Stimulated activated CD8-positive, alpha-beta memory T cell treated with anti-CD3 and anti-CD28 coated beads, Interleukin-15, amount 100 ng/mL, for 1 hour (primary cell): ENCODE data around the gene PLCD4.

Experiments used
- DNase-seq: peaks from one replicate; pipeline ENCODE4 v3.0.0-alpha.2; 2020; ENCODE audit warnings: low read depth

The PLCD4 gene

GRCh38 chr2:218621007-218621406, 13.3 kb downstream of the PLCD4 start:
- no peak for DNase-seq

DNA sequence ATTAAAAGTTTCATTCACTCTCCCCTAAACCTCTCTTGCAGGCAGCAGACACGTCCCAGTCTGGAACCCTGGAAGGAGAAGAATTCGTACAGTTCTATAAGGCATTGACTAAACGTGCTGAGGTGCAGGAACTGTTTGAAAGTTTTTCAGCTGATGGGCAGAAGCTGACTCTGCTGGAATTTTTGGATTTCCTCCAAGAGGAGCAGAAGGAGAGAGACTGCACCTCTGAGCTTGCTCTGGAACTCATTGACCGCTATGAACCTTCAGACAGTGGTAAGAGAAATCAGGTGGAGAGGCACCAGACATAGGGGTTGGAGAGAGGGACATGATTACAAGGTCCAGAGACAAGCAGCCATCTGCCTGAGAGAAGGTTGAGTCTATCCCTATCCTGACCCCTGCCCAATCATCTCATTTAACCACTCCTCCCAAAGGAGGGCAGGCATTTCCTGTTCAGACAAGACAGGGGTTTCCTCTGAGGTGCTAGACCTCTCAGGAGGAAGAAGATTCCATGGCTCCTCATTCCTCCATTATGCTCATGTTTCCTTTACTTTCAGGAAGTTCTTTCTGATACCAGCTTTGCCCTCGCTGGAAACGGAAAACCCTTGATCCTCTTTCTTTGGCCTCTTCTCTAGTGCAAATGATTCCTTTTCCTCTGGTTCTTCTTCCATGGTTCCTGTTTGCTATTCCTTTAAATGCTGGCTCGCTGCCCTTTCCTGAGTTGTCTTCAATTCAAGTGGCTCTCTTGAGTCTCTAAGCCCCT, 15.1 kb downstream of the PLCD4 start:
- DNase-seq: no peak

- no peak for DNase-seq
Measured at GRCh38 chr2:218623366-218623705, 15.6 kb downstream of the PLCD4 start.

GRCh38 chr2:218626369-218626768, 18.7 kb downstream of the PLCD4 start:
- DNase-seq: no peak

DNA sequence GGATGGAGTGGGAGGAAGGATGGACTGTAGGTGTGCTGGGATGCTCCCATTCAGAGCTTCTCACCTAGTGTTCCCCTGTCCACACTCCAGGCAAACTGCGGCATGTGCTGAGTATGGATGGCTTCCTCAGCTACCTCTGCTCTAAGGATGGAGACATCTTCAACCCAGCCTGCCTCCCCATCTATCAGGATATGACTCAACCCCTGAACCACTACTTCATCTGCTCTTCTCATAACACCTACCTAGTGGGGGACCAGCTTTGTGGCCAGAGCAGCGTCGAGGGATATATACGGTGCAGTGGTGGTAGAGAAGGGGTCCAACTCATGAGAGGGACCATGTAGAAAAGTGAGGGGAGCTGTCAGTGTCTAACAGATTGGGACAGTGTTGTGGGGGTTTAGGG, 20.2 kb downstream of the PLCD4 start:
- no peak for DNase-seq

DNA sequence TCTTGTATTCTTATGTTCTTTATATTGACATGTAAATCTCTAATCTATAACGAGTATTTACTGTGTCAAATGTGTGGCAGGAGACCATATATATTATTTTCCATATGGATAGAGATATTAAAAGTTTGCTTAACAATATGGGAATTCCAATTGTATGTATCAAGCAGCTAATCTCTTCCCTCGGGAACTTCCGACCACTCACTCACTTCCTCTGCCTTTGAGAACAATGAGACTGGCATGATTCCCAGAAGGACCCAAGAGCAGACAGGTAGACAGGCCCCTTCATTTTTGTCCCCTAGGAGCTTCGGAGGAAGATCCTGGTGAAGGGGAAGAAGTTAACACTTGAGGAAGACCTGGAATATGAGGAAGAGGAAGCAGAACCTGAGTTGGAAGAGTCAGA, 24.1 kb downstream of the PLCD4 start:
- no peak for DNase-seq

- DNase-seq: no peak
Measured at GRCh38 chr2:218635719-218636118, 28.0 kb downstream of the PLCD4 start.

GRCh38 chr2:218638372-218638771, 30.7 kb downstream of the PLCD4 start:
- DNase-seq: no peak

GRCh38 chr2:218642121-218642656, 34.5 kb downstream of the PLCD4 start:
- DNase-seq: no peak

DNA sequence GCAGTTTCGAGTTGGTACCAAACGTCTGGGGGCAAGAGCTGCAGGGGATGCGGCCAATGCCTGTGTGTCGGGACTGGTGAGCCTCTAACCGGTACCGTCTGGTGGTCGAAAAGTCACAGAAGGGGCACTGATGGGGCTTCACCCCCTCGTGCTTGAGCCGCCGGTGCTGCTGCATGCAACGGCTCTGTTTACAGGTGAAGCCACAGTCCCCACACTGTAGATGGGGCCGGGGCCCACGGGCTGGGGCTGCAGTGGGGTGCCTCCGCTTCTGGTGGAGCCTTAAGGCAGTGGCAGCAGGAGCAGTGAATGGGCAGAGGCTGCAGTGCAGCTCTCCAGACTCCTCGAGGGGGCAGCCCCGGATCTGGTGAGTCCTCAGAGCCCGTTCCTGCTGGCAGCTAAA, 35.1 kb downstream of the PLCD4 start:
- DNase-seq: no peak

- no peak for DNase-seq
Measured at GRCh38 chr2:218643751-218644310, 36.1 kb downstream of the PLCD4 start.

- DNase-seq: no peak
Measured at GRCh38 chr2:218644721-218645120, 37.0 kb downstream of the PLCD4 start.

GRCh38 chr2:218645126-218645525, 37.4 kb downstream of the PLCD4 start:
- DNase-seq: no peak

DNA sequence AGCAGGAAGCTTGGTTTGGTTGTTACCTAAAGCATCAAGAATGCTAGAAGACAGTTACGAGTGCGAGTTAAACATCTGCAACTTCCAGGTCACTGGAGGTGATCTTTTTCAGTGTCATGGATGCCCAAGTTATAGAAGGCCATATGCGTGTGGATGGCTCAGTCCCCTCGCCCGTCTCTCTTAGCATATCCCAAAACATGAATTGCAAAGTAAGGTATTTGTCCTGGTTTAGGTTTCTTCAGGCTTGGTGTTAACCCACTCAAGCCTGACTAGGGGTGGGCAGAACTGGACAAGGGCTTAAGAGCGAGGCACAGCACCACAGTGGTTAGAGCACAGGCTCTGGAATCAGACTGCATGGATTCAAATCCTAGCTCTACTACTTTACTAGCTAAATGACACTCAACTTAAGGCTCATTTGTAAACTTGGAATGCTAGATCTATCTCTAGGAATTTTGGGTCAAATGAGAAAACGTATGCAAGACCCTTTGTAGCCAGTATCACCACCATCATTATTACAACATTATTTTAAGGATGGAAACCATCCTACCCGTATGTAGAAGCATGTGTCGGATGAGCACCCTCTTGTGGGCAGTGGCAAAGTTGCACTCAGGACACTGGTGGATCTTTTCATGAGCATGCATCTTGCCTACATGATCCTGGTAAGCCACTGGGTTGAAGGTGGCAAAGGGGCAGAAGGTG, 40.5 kb downstream of the PLCD4 start:
- peak; percentile 13 for DNase-seq

GRCh38 chr2:218648787-218649100, 41.0 kb downstream of the PLCD4 start:
- no peak for DNase-seq

- DNase-seq: no peak
Measured at GRCh38 chr2:218655751-218656150, 48.1 kb downstream of the PLCD4 start.

GRCh38 chr2:218658671-218659257, 51.1 kb downstream of the PLCD4 start:
- peak; percentile 10 for DNase-seq

DNA sequence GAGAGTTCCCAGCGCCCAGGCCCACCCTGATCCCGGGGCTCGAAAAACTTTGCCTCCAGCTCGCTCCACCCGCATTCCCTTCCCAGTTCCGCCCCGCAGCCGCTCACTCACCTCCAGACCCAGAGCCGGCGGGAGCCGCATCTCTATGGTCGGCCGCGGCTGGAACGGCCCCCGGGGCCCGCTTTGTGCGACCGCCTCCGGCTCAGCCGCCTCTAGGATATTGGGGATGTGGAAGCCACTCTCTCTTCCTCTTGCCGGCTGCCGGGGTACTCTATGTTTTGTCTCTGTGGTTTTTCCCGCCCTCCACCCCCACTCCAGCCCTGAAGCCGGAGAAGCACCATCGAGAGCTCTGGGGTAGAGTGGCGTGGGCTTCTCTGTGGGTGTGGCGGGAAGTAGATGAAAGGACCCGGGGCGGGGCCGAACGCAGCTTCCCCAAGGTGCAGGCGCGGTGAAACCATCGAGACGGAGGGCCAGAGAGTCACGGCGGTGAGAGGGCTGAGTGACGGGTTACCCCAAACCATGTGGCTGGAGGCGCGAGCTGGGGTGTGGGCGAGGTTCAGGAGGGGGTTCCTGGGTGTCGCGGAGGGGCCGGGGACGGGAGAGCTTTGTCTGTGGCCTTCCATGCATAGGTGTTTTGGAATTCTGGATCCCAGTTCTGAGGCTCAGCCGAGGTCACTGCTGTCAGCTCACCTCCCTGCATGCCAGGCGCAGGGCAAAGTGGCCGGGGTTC, 51.7 kb downstream of the PLCD4 start, which contains the start of the genes BCS1L and ZNF142:
BCS1L (plus strand) TSS at position 426 of the 730 bp plus-strand sequence. CDS start 1,305 bp downstream, outside the sequence.
ZNF142 (minus strand) TSS at position 366 of the 730 bp plus-strand sequence. CDS start 3,194 bp downstream, outside the sequence.
- DNase-seq: peak; percentile 90

DNA sequence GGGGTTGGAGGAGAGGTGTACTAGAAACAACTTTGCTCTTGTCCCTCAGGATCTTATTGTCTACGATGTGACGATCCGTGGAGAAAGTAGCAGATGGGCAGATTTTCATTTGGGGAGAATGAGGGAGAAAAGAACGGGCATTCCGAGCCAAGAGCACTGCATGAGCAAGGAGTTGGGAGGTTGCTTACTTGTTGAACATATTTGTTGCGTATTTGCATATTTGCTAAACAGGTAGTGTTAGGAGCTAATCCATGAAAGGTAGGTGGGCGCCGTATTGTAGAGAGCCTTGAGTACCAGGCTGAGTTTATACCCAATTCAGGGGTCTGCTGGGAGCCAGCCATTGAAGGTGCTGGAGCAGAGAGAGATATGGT, 52.3 kb downstream of the PLCD4 start:
- no peak for DNase-seq

GRCh38 chr2:218662377-218662776, 54.7 kb downstream of the PLCD4 start:
- no peak for DNase-seq

DNA sequence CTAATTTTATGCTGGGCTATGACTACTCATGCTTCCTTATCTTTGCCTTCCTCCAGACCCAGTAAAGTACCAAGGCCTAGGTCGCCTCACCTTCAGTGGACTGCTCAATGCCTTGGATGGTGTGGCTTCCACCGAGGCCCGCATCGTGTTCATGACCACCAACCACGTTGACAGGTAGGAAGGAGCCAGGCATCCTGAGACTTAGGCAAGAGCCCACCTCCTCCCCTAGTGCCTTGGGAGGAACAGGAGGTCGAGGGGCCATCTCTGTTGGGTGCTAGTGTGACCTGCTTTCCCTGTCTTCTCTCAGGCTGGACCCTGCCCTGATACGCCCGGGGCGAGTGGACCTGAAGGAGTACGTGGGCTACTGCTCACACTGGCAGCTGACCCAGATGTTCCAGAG, 55.1 kb downstream of the PLCD4 start:
- DNase-seq: no peak

DNA sequence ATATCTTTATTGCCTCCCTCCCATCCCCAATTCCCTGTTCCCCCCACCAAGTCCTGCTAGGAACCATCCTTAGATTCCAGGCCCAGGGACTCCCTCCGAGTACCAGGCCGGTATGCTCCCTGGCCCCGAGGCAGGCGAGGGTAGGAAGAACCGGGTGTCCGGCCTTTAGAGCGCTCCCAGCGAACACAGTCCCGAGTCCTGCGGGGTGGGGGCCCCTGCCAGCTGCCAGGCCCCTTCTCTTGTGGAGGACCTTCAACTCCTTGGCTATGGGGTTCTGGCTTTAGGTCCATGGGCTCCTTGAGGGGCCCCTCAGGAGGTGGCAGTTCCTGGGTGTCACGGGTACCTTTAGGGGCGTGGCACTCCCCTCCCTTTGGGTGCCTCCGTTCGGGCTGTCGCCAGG, 56.2 kb downstream of the PLCD4 start:
- DNase-seq: no peak
